Calu3 (cell line): ENCODE measurements around the gene PGAP3. TPM values are rescaled to one million over a fixed set of nuclear protein-coding genes. Genes with fewer than 3 reads are reported as not detected.

Experiments
- BruUV-seq: library from RNA; stranded (reverse); fragments of 400-500 nt; replicated peaks from 2 replicates; lab custom pipeline; 2021; lab: Mats Ljungman, UMichigan
- CTCF ChIA-PET: fragments of 300-600 bp; sonication (Branson Sonifier 250); formaldehyde crosslinking; loops from one replicate; lab custom pipeline; 2022; ENCODE audit warnings: antibody characterized with exemption; lab: Charles Lee
- DNase-seq: peaks from one replicate; pipeline ENCODE4 v3.0.0; 2022
- H3K27ac Mint-ChIP-seq: one replicate; pipeline ENCODE4 v1.8.0; 2022; ENCODE audit warnings: mixed read lengths; ENCODE audit not compliant: unreplicated experiment
- H3K27me3 Mint-ChIP-seq: one replicate; pipeline ENCODE4 v1.8.0; 2022; ENCODE audit warnings: mixed read lengths; ENCODE audit not compliant: unreplicated experiment
- H3K36me3 Mint-ChIP-seq: one replicate; pipeline ENCODE4 v1.8.0; 2022; ENCODE audit warnings: mild to moderate bottlenecking, moderate library complexity, mixed read lengths; ENCODE audit not compliant: insufficient read depth, unreplicated experiment
- H3K4me1 Mint-ChIP-seq: one replicate; pipeline ENCODE4 v1.8.0; 2022; ENCODE audit warnings: mild to moderate bottlenecking, low read depth, mixed read lengths; ENCODE audit not compliant: unreplicated experiment
- H3K4me3 Mint-ChIP-seq: one replicate; pipeline ENCODE4 v1.8.0; 2022; ENCODE audit warnings: mild to moderate bottlenecking, low read depth, moderate library complexity, mixed read lengths; ENCODE audit not compliant: unreplicated experiment
- H3K9me3 Mint-ChIP-seq: one replicate; pipeline ENCODE4 v1.8.0; 2022; ENCODE audit warnings: low read depth, mixed read lengths; ENCODE audit not compliant: unreplicated experiment
- intact Hi-C: fragments of 100-400 bp; cut with micrococcal nuclease; formaldehyde crosslinking; loops from one replicate; pipeline ENCODE4 v1.10.0; 2022; ENCODE audit not compliant: unreplicated experiment
- total RNA-seq: library from RNA; stranded (reverse); gene quantifications from 2 replicates; pipeline ENCODE4 v1.2.3, GENCODE V29; 2022
- TF ChIP-seq, protein P1 (sequence below): fragments of 200-600 bp; IDR thresholded peaks from one replicate; pipeline ENCODE4 v1.8.0; 2022; ENCODE audit warnings: antibody characterized with exemption; ENCODE audit not compliant: unreplicated experiment

The PGAP3 gene
- total RNA-seq, 1 experiment from 2014 or later = 1,186 TPM

DNA sequence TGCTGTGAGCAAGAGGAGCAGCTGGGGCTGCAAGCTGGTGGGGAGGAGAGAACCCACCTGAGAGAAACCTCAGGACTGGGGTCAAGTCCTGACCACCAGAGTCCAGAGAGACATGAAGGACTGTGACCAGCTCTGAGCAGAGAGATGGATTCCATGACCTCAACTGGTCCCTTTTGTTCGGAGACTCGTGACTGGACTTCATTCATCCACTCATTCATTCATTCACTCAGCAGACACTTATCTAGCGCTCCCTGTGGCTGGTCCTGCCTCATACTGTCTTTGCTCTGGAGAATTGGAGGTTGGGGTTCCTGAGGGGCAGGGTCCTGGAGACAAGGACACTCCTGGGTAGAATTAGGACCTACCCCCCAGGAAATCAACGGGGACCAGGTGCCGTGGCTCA is 16.1 kb upstream of the PGAP3 start:
- TF ChIP-seq, protein P1, sequence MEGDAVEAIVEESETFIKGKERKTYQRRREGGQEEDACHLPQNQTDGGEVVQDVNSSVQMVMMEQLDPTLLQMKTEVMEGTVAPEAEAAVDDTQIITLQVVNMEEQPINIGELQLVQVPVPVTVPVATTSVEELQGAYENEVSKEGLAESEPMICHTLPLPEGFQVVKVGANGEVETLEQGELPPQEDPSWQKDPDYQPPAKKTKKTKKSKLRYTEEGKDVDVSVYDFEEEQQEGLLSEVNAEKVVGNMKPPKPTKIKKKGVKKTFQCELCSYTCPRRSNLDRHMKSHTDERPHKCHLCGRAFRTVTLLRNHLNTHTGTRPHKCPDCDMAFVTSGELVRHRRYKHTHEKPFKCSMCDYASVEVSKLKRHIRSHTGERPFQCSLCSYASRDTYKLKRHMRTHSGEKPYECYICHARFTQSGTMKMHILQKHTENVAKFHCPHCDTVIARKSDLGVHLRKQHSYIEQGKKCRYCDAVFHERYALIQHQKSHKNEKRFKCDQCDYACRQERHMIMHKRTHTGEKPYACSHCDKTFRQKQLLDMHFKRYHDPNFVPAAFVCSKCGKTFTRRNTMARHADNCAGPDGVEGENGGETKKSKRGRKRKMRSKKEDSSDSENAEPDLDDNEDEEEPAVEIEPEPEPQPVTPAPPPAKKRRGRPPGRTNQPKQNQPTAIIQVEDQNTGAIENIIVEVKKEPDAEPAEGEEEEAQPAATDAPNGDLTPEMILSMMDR = no peak
- BruUV-seq = no TSS peak
- H3K9me3 Mint-ChIP-seq = no peaks in the 10 kb centered on the region
- CTCF ChIA-PET = interaction anchor here (0.6 to 161.2 kb wide), 25 partner anchors 11 to 1844 kb away, joined by 3 to 42089 read pairs (median 9); partner anchors contain the start of genes ERBB2, GRB7, GSDMA and GSDMB
- intact Hi-C loops = loop anchor here (5.0 kb wide), 3 partner anchors 52 to 713 kb away; partner anchors contain the start of gene TOP2A
- H3K4me1 Mint-ChIP-seq = peaks cover 90% of the 10 kb centered on the region
- peaks cover 100% of the 10 kb centered on the region for H3K36me3 Mint-ChIP-seq
- peak overlapping the region; percentile 71 for H3K4me3 Mint-ChIP-seq
- no peaks in the 10 kb centered on the region for H3K27me3 Mint-ChIP-seq
- no peak for DNase-seq
- H3K27ac Mint-ChIP-seq = peak overlapping the region; percentile 67

DNA sequence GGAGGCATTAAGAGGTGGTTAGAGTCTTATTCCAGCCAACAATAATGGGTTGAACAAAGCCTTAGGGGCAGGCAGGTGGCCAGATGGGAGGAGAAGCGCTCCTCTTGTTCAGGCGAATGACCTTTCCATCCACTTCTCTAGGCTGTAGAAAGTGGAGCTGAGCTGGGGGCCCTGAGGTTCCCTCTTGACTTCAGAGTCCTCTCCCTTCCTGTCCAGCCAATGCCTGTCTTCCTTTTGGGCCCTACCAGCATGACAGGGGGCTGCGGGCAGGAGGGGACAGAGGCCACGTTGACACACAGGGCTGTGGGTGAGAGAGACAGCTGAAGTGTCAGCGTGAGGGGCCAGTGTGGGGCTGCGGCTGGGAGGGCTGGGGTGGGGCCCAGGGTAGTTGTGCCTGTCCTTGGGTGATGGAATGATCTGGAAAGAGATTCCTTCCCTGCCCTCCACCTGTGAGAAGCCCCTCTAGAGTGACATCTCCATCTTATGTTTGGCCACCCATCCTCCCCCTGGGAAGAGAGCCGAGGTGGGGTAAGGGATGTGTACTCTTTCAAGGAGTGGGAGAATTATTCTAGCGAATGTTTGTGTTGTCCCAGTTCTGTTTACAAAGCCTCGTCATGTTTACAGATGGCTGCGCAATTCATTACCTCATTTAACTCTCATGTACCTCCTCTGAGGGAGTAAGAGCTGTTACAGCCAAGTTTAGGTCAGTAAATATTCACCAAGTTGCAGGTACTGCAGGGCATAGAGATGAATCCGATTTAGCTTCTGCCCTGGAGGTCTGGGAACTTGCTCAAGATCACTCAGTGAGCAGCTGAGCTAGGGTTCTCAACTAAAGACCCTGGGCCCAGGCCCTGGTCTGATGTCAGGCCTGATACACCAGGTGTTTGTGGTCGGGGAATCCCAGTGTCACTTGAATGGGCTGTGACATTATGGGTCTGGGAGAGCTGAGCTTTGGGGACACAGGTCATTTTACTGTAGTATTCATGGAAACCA is 15.3 kb upstream of the PGAP3 start:
- no peaks in the 10 kb centered on the region for H3K9me3 Mint-ChIP-seq
- BruUV-seq = no TSS peak
- H3K27me3 Mint-ChIP-seq = no peaks in the 10 kb centered on the region
- H3K27ac Mint-ChIP-seq = peak overlapping the region; percentile 67
- TF ChIP-seq, protein P1 = no peak
- peaks cover 96% of the 10 kb centered on the region for H3K36me3 Mint-ChIP-seq
- peaks cover 87% of the 10 kb centered on the region for H3K4me1 Mint-ChIP-seq
- intact Hi-C loops = loop anchor here (5.0 kb wide), 3 partner anchors 51 to 714 kb away; partner anchors contain the start of gene TOP2A
- peak; percentile 95 for DNase-seq
- CTCF ChIA-PET = interaction anchor here (0.5 to 161.2 kb wide), 36 partner anchors 12 to 1845 kb away, joined by 3 to 42089 read pairs (median 5); partner anchors contain the start of genes ERBB2, GRB7, GSDMA and GSDMB
- H3K4me3 Mint-ChIP-seq = peak overlapping the region; percentile 71

DNA sequence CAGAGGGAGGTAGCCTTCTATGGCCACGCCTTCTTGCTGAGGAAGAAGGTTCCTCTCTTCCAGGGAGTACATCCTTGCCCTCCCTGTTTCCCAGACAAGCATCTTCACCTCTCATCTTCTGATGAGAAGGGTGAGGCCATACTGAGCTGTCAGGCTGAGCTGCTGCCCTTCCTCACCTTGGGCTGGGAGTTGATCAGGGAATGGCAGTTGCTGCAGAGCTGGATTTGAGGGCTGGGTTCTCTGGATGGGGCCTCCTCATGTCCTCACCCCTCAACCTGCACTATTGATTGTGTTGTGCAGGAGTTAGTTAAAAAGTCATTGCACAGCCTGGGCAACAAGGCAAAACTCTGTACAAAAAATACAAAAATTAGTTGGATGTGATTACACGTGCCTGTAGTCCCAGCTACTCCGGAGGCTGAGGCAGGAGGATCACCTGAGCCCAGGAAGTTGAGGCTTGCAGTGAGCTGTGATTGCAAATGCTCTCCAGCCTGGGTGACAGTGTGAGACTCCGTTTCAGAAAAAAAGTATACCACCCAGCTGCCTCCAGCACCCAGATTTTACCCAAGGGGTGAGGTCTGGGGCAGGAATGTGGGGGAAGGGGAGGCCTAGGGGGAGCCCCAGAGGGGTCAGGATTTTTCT is 14.0 kb upstream of the PGAP3 start:
- intact Hi-C loops = loop anchor here (1.0 to 5.0 kb wide), 7 partner anchors 26 to 715 kb away; partner anchors contain the start of genes PSMD3, STARD3 and TOP2A

More for the DNA sequence above, 14.0 kb upstream of the PGAP3 start:
- Mint-ChIP-seq H3K4me1 (peaks cover 74% of the 10 kb centered on the region), H3K4me3 (peak overlapping the region; percentile 71), H3K27me3 (no peaks in the 10 kb centered on the region), H3K27ac (peak overlapping the region; percentile 67), H3K36me3 (peaks cover 83% of the 10 kb centered on the region), H3K9me3 (no peaks in the 10 kb centered on the region)
- CTCF ChIA-PET = interaction anchor here (0.6 to 161.2 kb wide), 24 partner anchors 13 to 879 kb away, joined by 3 to 42089 read pairs (median 30); partner anchors contain the start of genes ERBB2, GRB7, GSDMA and GSDMB
- DNase-seq = peak; percentile 90
- no TSS peak for BruUV-seq
- TF ChIP-seq, protein P1 = no peak
